GM19328 (cell line): Measurements from ENCODE around the gene COX4I1.

Experiments
- ATAC-seq: cut with Tn5 transposase; IDR thresholded peaks from one replicate; pipeline ENCODE4 v1.9.1; 2021; ENCODE audit warnings: mild to moderate bottlenecking, moderate library complexity; ENCODE audit not compliant: unreplicated experiment

COX4I1 gene

GRCh38 chr16:85854935-85855334 is 55.4 kb downstream of the COX4I1 start:
- ATAC-seq, result no peak

- no peak for ATAC-seq
These were observed 56.6 kb downstream of the COX4I1 start for GRCh38 chr16:85856079-85856478.

DNA sequence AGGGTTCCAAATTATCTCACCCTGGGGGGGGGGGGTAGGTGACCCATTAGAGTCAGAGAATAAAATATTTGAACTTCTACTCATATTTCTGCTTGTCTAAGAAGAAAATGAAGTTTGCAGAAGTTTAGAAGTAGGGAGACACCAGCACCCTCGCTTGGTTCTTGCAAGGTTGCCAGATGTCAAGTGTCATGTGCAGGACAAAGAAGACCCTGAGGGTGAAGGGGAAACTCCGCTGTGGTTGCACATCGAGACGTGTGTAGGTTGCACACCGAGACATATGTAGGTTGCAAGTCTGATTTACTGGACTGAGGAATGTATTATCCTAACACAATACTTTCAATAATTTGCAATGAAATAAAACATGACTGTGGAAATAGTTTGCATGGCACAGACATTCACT is 57.1 kb downstream of the COX4I1 start:
- no peak for ATAC-seq
